ENCODE data around the gene CMTM1.
"Not testable (repeated sequence)": the region's sequence is repeated elsewhere in the genome, so short reads cannot be mapped to it uniquely, and the experiment has no call there.

Gene CMTM1

GRCh38 chr16:66563574-66564334 is 2.5 kb upstream of the CMTM1 start:
- no peak for DNase-seq

- DNase-seq = not testable (repeated sequence)
Measured at GRCh38 chr16:66567270-66567669, 1.0 kb downstream of the CMTM1 start.

GRCh38 chr16:66568355-66568754 is 2.1 kb downstream of the CMTM1 start:
- no peak for DNase-seq

GRCh38 chr16:66569131-66569530 is 2.9 kb downstream of the CMTM1 start:
- no peak for DNase-seq

GRCh38 chr16:66569827-66570405 is 3.7 kb downstream of the CMTM1 start:
- DNase-seq = no peak

- DNase-seq = no peak
Measured at GRCh38 chr16:66572356-66572755, 6.1 kb downstream of the CMTM1 start.

GRCh38 chr16:66574081-66574480 is 7.8 kb downstream of the CMTM1 start:
- no peak for DNase-seq

- no peak for DNase-seq
Measured at GRCh38 chr16:66574531-66574930, 8.3 kb downstream of the CMTM1 start.

GRCh38 chr16:66575060-66575459 is 8.8 kb downstream of the CMTM1 start:
- no peak for DNase-seq

- no peak for DNase-seq
Measured at GRCh38 chr16:66576296-66576695, 10.1 kb downstream of the CMTM1 start.

- DNase-seq = no peak
Measured at GRCh38 chr16:66578651-66579531, 12.7 kb downstream of the CMTM1 start, which contains the start of gene CMTM2. TSS of gene CMTM2 (plus strand) at chr16:66579463. CDS start at chr16:66579608, 145 bp downstream.

GRCh38 chr16:66580605-66581209 is 14.5 kb downstream of the CMTM1 start:
- no peak for DNase-seq

- DNase-seq = no peak
Measured at GRCh38 chr16:66581246-66581952, 15.2 kb downstream of the CMTM1 start.

- DNase-seq = no peak
Measured at GRCh38 chr16:66585481-66586239, 19.4 kb downstream of the CMTM1 start.

- DNase-seq = no peak
Measured at GRCh38 chr16:66587881-66588600, 21.8 kb downstream of the CMTM1 start.

- DNase-seq = no peak
Measured at GRCh38 chr16:66588981-66589713, 22.9 kb downstream of the CMTM1 start.

GRCh38 chr16:66590322-66590721 is 24.1 kb downstream of the CMTM1 start:
- no peak for DNase-seq

- DNase-seq = no peak
Measured at GRCh38 chr16:66591018-66591417, 24.8 kb downstream of the CMTM1 start.

GRCh38 chr16:66592241-66592640 is 26.0 kb downstream of the CMTM1 start:
- no peak for DNase-seq

GRCh38 chr16:66592814-66593213 is 26.6 kb downstream of the CMTM1 start:
- no peak for DNase-seq
